NCI-H748 treated with DMSO at 0.1 percent for 48 hours (cell line): ENCODE results near the gene SHFL.

ENCODE experiments used
- DNase-seq: peaks from one replicate; lab custom pipeline; 2025; lab: John Stamatoyannopoulos, UW

Gene SHFL

GRCh38 chr19:10134040-10134439 lies 47.9 kb downstream of the SHFL start:
- DNase-seq, result no peak

GRCh38 chr19:10135551-10136334 lies 49.6 kb downstream of the SHFL start:
- DNase-seq, result no peak

- no peak for DNase-seq
Measured at GRCh38 chr19:10136936-10137335, 50.8 kb downstream of the SHFL start.

- no peak for DNase-seq
Measured at GRCh38 chr19:10137751-10138682, 51.9 kb downstream of the SHFL start.

DNA sequence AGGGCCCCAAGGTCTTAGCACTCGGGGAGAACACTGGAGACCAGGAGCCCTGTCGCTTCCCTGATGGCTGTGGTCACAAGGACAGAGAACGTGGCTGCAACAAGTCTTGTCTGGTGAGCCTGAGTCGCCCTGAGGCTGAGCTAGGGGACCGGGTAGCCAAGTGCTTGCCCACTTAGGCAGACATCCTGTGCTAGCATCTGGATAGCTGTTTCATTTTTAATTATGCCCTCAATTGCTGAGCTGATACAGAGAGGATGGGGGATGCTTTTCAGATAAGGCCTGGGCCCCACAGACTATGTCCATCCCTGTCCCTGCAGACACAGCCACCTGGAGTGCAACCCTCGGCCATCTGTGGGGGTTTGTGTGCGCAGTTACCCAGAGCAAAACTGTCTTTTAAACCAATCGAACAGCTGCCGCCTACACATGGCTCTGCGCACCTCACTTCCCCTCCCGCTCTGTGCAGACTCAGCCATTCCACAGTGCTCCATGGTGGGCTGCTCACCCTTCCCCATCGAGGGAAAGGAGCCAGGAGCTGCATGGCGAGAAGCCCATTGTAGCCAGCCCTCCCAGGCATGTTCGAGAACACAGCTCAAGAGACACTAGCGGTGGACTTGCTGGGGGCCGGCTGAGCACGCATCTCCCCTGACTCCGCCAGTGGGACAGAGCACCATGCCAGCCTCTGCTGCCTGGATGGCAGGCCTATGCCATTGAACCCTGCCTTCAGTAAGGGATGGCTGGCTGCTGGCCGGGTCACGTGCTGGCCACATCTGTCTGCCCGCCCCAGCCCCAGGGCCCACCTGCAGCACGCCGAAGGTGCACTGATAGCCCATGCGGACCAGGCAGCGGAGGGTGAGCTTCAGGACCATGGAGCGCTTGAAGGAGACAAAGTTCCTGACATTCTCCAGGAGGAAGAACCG lies 53.0 kb downstream of the SHFL start:
- DNase-seq, result no peak

- no peak for DNase-seq
Measured at GRCh38 chr19:10139952-10140351, 53.8 kb downstream of the SHFL start.

DNA sequence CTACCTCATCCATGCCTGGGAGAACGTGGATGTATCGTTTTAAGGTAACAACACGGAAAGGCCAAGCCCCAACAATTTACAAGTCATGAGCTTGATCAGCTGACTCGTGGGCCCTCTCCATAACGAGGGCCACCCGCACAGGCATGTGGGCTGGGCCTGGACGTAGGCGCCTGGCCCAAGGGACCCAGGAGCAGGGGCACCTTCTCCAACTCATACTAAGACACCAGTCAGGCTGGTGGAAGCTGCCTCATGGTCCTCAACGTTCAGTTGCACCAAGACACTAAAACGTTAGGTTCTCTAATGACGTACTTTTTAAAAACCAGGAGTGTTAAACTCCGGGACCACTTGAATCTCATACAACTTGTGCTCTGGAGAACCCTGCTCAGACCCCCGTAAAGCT lies 55.4 kb downstream of the SHFL start:
- no peak for DNase-seq

- DNase-seq, result no peak
Measured at GRCh38 chr19:10141973-10142372, 55.9 kb downstream of the SHFL start.
